Thyroid gland (tissue), 4 donors: ENCODE results near the gene BTG3.

Experiments
- POLR2A ChIP-seq, 2 donors: fragments of 450-650 bp; IDR thresholded peaks; one replicate each; pipeline ENCODE4 v1.6.1; 2017; ENCODE audit warnings: antibody characterized with exemption in 2 of 2, mild to moderate bottlenecking in 2 of 2, moderate library complexity in 1 of 2
- TF ChIP-seq, protein P1 (sequence below), 6 experiments: fragments of 200-600 bp in 3 of 6; fragments of 450-650 bp in 3 of 6; sonication (generic) in 3 of 6; IDR thresholded peaks; one replicate each; pipeline ENCODE4 v1.5.1; 2016 to 2019; ENCODE audit warnings: antibody characterized with exemption in 6 of 6, mild to moderate bottlenecking in 2 of 6, inconsistent platforms in 1 of 6, moderate library complexity in 1 of 6

DNA sequence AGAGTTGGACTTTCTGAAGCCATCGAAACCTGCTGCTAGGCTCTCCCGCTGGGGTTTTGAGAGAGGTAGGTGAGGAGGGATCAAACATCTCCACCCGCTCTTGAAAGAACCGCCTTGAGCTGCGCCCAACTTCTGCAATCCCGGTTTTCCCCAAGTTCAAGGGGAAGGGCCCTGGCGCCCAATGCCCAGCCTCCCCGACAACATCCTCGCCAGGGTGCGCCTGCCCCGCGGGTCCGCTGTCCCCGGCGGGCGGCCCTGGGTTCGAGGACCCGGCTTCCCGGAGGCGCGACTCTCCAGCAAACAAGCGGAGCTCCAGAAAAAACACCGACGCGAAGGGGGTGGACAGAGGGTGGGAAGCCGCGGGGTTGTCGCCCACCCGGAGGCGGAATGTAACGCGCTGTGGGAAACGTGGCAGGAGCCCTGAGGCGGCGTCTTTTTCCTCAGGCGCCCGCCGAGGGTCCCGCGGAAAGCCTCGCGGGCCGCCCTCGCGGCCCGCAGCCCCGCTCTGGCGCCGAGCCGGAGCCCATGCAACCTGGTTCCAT is 607 bp downstream of the BTG3 start:
- TF ChIP-seq, protein P1, sequence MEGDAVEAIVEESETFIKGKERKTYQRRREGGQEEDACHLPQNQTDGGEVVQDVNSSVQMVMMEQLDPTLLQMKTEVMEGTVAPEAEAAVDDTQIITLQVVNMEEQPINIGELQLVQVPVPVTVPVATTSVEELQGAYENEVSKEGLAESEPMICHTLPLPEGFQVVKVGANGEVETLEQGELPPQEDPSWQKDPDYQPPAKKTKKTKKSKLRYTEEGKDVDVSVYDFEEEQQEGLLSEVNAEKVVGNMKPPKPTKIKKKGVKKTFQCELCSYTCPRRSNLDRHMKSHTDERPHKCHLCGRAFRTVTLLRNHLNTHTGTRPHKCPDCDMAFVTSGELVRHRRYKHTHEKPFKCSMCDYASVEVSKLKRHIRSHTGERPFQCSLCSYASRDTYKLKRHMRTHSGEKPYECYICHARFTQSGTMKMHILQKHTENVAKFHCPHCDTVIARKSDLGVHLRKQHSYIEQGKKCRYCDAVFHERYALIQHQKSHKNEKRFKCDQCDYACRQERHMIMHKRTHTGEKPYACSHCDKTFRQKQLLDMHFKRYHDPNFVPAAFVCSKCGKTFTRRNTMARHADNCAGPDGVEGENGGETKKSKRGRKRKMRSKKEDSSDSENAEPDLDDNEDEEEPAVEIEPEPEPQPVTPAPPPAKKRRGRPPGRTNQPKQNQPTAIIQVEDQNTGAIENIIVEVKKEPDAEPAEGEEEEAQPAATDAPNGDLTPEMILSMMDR (IDR thresholded peaks at IDR 0.05) = no peak
- no peak for TF ChIP-seq POLR2A (IDR thresholded peaks at IDR 0.05)
